ENCODE results near the gene ATOSA.

DNA sequence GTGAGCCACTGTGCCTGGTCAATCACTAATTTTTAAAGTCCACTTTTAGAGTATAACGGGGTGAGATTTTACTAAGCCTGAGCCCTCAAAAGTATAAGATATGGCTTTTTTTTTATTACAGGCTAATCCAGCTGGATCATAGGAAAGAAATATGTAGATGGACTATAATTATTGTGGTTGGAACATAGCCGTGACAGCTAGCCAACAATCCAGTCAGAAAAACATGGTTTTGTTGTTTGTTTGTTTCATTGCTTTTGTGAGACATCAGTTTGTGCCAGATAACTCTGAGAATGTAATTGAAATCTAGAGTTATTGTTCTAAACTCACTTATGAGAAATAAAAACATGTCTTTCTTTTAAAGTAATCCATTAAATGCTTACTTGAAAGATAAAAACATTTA is 37.3 kb upstream of the ATOSA start:
- TF ChIP-seq, protein P1, sequence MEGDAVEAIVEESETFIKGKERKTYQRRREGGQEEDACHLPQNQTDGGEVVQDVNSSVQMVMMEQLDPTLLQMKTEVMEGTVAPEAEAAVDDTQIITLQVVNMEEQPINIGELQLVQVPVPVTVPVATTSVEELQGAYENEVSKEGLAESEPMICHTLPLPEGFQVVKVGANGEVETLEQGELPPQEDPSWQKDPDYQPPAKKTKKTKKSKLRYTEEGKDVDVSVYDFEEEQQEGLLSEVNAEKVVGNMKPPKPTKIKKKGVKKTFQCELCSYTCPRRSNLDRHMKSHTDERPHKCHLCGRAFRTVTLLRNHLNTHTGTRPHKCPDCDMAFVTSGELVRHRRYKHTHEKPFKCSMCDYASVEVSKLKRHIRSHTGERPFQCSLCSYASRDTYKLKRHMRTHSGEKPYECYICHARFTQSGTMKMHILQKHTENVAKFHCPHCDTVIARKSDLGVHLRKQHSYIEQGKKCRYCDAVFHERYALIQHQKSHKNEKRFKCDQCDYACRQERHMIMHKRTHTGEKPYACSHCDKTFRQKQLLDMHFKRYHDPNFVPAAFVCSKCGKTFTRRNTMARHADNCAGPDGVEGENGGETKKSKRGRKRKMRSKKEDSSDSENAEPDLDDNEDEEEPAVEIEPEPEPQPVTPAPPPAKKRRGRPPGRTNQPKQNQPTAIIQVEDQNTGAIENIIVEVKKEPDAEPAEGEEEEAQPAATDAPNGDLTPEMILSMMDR (IDR thresholded peaks at IDR 0.05) = no peak
- no peak for TF ChIP-seq ZFX (IDR thresholded peaks at IDR 0.05; ENCODE audit: borderline replicate concordance)

Measured in 22Rv1 (cell line).